Left ventricle myocardium inferior (tissue), 1 donor: ENCODE measurements around the gene ADK. TPM values are rescaled to one million over a fixed set of nuclear protein-coding genes. Genes with fewer than 3 reads are reported as not detected.

Experiments
- DNase-seq: peaks from one replicate; pipeline ENCODE4 v3.0.0-alpha.2; 2020
- H3K27ac ChIP-seq: fragments of 200-600 bp; replicated peaks from 2 replicates; pipeline ENCODE4 v1.8.0; 2021
- H3K27me3 ChIP-seq: fragments of 200-600 bp; 2 replicates; pipeline ENCODE4 v1.8.0; 2021; ENCODE audit warnings: low read depth
- H3K36me3 ChIP-seq: fragments of 200-600 bp; 2 replicates; pipeline ENCODE4 v1.8.0; 2021
- H3K4me1 ChIP-seq: fragments of 200-600 bp; 2 replicates; pipeline ENCODE4 v1.8.0; 2021
- H3K4me3 ChIP-seq: fragments of 200-600 bp; 2 replicates; pipeline ENCODE4 v1.8.0; 2021; ENCODE audit warnings: mild to moderate bottlenecking, moderate library complexity
- H3K9me3 ChIP-seq: fragments of 200-600 bp; replicated peaks from 2 replicates; pipeline ENCODE4 v1.8.0; 2021
- intact Hi-C: fragments of 100-400 bp; cut with micrococcal nuclease; formaldehyde crosslinking; loops from one replicate; pipeline ENCODE4 v1.11.0; 2022
- total RNA-seq: library from RNA; stranded (reverse); fragmentation: NEBNext Ultra II Directional; extraction: Animal tissue kit (Norgen Biotek cat#: 25700); gene quantifications from one replicate; pipeline ENCODE4 v1.2.1, GENCODE V29; 2021
- TF ChIP-seq, protein P1 (sequence below): fragments of 200-600 bp; IDR thresholded peaks from 2 replicates; pipeline ENCODE4 v1.8.0; 2021; ENCODE audit warnings: antibody characterized with exemption, mild to moderate bottlenecking, borderline replicate concordance
- donor health status: DM: no; HTN: yes; CAD: no; lungs with severe emphysema.

The ADK gene
- total RNA-seq, 1 donor from 2014 or later, result 41.3 TPM

DNA sequence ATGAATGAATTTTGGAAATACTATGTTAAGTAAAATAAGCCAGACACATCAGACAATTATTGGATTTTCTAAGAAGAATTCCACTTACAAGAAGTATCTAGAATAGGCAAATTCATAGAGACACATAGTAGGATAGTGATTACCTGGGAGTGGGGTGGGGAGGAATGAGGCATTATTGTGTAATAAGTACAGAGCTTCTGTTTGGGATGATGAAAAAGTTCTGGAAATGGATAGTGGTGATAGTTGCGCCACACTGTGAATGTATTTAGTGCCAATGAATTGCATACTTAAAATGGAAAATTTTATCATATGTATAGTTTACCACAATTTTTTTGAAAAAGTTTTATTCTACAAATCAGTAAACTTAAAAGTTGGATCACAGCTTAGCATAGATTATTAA lies 378.2 kb downstream of the ADK start:
- Histone ChIP-seq H3K9me3 (no peaks in the 10 kb centered on the region), H3K4me3 (no peak overlapping the region), H3K27ac (no peak overlapping the region), H3K36me3 (no peaks in the 10 kb centered on the region), H3K27me3 (no peaks in the 10 kb centered on the region), H3K4me1 (no peaks in the 10 kb centered on the region)
- intact Hi-C loops, result no loop called here
- DNase-seq, result no peak
- TF ChIP-seq, protein P1, sequence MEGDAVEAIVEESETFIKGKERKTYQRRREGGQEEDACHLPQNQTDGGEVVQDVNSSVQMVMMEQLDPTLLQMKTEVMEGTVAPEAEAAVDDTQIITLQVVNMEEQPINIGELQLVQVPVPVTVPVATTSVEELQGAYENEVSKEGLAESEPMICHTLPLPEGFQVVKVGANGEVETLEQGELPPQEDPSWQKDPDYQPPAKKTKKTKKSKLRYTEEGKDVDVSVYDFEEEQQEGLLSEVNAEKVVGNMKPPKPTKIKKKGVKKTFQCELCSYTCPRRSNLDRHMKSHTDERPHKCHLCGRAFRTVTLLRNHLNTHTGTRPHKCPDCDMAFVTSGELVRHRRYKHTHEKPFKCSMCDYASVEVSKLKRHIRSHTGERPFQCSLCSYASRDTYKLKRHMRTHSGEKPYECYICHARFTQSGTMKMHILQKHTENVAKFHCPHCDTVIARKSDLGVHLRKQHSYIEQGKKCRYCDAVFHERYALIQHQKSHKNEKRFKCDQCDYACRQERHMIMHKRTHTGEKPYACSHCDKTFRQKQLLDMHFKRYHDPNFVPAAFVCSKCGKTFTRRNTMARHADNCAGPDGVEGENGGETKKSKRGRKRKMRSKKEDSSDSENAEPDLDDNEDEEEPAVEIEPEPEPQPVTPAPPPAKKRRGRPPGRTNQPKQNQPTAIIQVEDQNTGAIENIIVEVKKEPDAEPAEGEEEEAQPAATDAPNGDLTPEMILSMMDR, result no peak

DNA sequence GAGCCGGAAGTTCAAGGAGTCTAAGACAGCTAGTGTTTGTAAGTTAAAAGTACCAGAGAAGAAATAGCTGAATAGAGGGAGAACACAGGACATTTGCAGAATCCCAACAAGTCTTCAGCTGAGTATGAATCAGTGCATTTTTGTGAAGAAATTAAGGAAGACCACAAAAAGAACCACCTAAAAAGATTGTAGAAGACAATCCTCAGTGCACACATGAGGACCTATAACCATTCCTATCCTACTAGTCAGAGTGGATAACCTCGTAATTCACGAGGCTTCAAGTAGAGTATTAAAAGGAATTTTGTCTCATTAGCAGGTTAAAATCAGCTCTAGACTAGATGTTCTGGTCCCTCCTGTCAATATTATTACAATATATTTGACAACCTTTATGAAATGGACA lies 380.0 kb downstream of the ADK start:
- TF ChIP-seq, protein P1, result no peak

DNA sequence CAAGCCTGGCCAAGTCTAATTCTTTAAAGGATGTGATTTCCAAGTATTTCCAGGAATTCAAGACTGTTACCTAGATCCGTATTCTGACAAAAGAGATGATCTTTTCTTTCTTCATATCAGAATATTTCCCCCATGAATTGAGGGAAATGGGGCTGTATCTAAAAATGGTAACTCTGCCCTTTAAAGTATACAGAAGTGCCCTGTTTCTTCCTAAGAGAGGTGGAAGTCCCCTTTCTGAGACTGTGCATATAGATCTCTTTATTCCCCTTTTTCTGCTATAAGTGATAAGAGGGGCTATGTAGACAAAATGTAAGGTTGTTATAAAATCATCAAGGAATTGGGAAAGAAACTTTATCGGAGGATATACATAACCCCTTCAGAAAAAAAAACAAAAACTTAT lies 388.3 kb downstream of the ADK start:
- Histone ChIP-seq H3K27ac (no peak overlapping the region), H3K4me3 (no peak overlapping the region), H3K4me1 (peaks cover 5% of the 10 kb centered on the region), H3K36me3 (no peaks in the 10 kb centered on the region), H3K27me3 (no peaks in the 10 kb centered on the region), H3K9me3 (no peaks in the 10 kb centered on the region)
- intact Hi-C loops, result no loop called here
- TF ChIP-seq, protein P1, result no peak
- no peak for DNase-seq

More for the DNA sequence above, 380.0 kb downstream of the ADK start:
- Histone ChIP-seq H3K4me1 (no peaks in the 10 kb centered on the region), H3K4me3 (no peak overlapping the region), H3K27me3 (no peaks in the 10 kb centered on the region), H3K36me3 (no peaks in the 10 kb centered on the region), H3K27ac (no peak overlapping the region), H3K9me3 (no peaks in the 10 kb centered on the region)
- DNase-seq, result no peak
- intact Hi-C loops, result no loop called here

DNA sequence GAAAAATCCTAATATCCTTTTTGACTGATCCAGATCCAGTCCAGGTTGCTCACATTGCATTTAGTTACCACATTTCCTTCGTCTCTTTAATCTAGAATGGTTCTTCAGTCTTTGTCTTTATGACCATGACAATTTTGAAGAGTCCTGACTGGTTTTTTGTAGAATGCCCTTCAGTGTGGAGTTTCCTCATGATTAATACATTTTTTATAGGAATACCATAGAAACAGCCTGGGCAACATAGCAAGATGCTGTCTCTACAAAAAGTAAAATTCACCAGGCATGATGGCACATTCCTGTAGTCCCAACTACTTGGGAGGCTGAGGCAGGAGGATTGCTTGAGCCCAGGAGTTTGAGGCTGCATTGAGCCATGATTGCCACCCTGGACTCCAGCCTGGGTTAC lies 390.4 kb downstream of the ADK start:
- Histone ChIP-seq H3K27ac (no peak overlapping the region), H3K4me1 (peaks cover 5% of the 10 kb centered on the region), H3K36me3 (no peaks in the 10 kb centered on the region), H3K9me3 (no peaks in the 10 kb centered on the region), H3K27me3 (no peaks in the 10 kb centered on the region), H3K4me3 (no peak overlapping the region)
- intact Hi-C loops, result no loop called here
- TF ChIP-seq, protein P1, result no peak
- no peak for DNase-seq

DNA sequence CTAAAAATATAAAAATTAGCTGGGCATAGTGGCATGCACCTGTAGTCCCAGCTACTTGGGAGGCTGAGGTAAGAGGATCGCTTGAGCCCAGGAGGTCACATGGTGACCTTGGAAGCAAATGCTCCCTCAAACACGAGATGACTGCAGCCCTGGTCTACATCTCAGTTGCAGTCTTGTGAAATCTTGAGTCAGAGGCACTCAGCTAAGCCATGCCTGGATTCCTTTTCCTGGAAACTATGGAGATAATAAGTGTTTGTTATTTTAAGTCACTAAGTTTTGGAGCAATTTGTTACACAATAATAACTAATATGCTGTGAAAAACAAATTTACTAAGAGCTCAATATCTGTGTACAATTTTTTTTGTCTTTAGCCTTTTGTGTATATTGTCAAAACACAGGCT lies 391.1 kb downstream of the ADK start:
- Histone ChIP-seq H3K27ac (no peak overlapping the region), H3K27me3 (no peaks in the 10 kb centered on the region), H3K9me3 (no peaks in the 10 kb centered on the region), H3K4me3 (no peak overlapping the region), H3K36me3 (no peaks in the 10 kb centered on the region), H3K4me1 (peaks cover 5% of the 10 kb centered on the region)
- TF ChIP-seq, protein P1, result no peak
- intact Hi-C loops, result no loop called here
- DNase-seq, result no peak

DNA sequence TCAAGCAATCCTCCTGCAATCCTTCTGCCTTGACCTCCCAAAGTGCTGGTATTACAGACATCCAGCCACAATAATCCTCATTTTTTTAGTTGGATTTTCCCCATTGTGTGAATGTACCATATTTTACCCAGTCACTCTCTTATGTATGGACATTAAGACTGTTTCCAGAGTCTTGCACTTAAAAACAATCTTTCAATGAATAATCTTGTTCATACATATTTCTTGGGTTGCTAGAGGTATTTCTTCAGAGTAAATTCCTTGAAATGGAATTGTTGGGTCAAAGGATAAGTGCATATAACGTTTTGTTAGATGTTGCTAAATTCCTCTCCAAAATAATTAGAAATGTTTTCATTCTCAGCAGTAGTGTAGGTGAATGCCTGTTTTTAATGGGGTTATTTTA lies 392.3 kb downstream of the ADK start:
- H3K27me3 ChIP-seq, result no peaks in the 10 kb centered on the region
- intact Hi-C loops, result no loop called here
- no peaks in the 10 kb centered on the region for H3K36me3 ChIP-seq
- peaks cover 5% of the 10 kb centered on the region for H3K4me1 ChIP-seq
- H3K27ac ChIP-seq, result no peak overlapping the region
- TF ChIP-seq, protein P1, result no peak
- no peak overlapping the region for H3K4me3 ChIP-seq
- no peaks in the 10 kb centered on the region for H3K9me3 ChIP-seq
- no peak for DNase-seq
